Ovary (tissue), 9 donors: ENCODE results near the gene ZNF343. TPM values are rescaled to one million over a fixed set of nuclear protein-coding genes. Genes with fewer than 3 reads are reported as not detected.

Experiments
- DNase-seq, 5 donors: peaks; one replicate each; pipeline ENCODE4 v3.0.0-alpha.2; 2019 to 2020
- H3K27ac ChIP-seq, 2 donors: fragments of 200-600 bp; one replicate each; pipeline versions ENCODE4 v1.5.1 to v1.8.0; 2019 to 2022
- H3K27me3 ChIP-seq: fragments of 200-600 bp; one replicate; pipeline ENCODE4 v1.8.0; 2022
- H3K36me3 ChIP-seq: fragments of 200-600 bp; sonication (generic); one replicate; pipeline ENCODE4 v1.5.1; 2019
- H3K4me1 ChIP-seq: one replicate; pipeline ENCODE4 v1.8.1; 2013; ENCODE audit warnings: mild to moderate bottlenecking, moderate library complexity; ENCODE audit not compliant: insufficient read depth
- H3K4me3 ChIP-seq: fragments of 200-600 bp; sonication (generic); one replicate; pipeline ENCODE4 v1.5.1; 2017
- H3K9me3 ChIP-seq, 2 donors: fragments of 200-600 bp in 1 of 2; sonication (generic) in 1 of 2; one replicate each; pipeline versions ENCODE4 v1.5.1 to v1.8.1; 2013 to 2019; ENCODE audit warnings: mild to moderate bottlenecking in 1 of 2, moderate library complexity in 1 of 2
- EP300 ChIP-seq: sonication (generic); formaldehyde crosslinking; IDR thresholded peaks from one replicate; pipeline ENCODE4 v1.6.1; 2017; ENCODE audit warnings: antibody characterized with exemption
- POLR2A ChIP-seq: fragments of 450-650 bp; IDR thresholded peaks from one replicate; pipeline ENCODE4 v1.6.1; 2017; ENCODE audit warnings: antibody characterized with exemption, mild to moderate bottlenecking, moderate library complexity
- WGBS, 3 donors: extraction: QIAGEN DNeasy Blood & Tissue Kit in 1 of 3; methylation state at CpG; one replicate each; pipeline versions ENCODE4 v1.1.5 to v1.1.7; 2013 to 2017; 5-methylcytosine and 5-hydroxymethylcytosine counted together
- intact Hi-C, 4 donors: fragments of 100-400 bp; cut with DNase I; formaldehyde crosslinking; loops; one replicate each; pipeline versions ENCODE4 v1.11.0 to v1.15.1; 2022 to 2023
- polyA plus RNA-seq, 2 donors: library from polyadenylated mRNA; stranded (reverse); fragments of 200-250 nt in 1 of 2; fragments of 350-450 nt in 1 of 2; fragmentation: Illumina TruSeq in 1 of 2; extraction: RNeasy Lipid Tissue Mini Kit (QIAGEN cat#74804) in 1 of 2; gene quantifications; one replicate each; pipeline ENCODE4 v1.2.3, GENCODE V29; 2013 to 2014
- total RNA-seq, 7 donors: library from RNA; depleted of rRNA in 2 of 7; stranded (reverse); fragments of >200 nt in 2 of 7; fragmentation: NEBNext Ultra II Directional in 3 of 7; extraction: Animal tissue kit (Norgen Biotek cat#: 25700) in 3 of 7; gene quantifications; one replicate each; pipeline versions ENCODE4 v1.1.0 to v1.2.4, GENCODE V29; 2016 to 2023
- TF ChIP-seq, protein P1 (sequence below), 3 donors: fragments of 450-650 bp in 2 of 3; fragments of 200-600 bp in 1 of 3; IDR thresholded peaks; one replicate each; pipeline versions ENCODE4 v1.5.1 to v1.8.0; 2016 to 2022; ENCODE audit warnings: antibody characterized with exemption in 3 of 3, mild to moderate bottlenecking in 1 of 3
- donor health status: DM: no; HTN: no; CAD: no; lungs with moderate emphysema.
- donor health status: DM: no; HTN: no; CAD: no.
- donor health status: Bipolar disorder and iron deficiency.
- donor health status: DM: yes; HTN: yes; CAD: no.
- donor health status: DM: no; HTN: no; CAD: no.
- donor health status: DM: yes; HTN: yes; CAD: no.

ZNF343 gene
- total and polyA plus RNA-seq, 9 donors = 5.2 to 16.5 (median 12.3) TPM

DNA sequence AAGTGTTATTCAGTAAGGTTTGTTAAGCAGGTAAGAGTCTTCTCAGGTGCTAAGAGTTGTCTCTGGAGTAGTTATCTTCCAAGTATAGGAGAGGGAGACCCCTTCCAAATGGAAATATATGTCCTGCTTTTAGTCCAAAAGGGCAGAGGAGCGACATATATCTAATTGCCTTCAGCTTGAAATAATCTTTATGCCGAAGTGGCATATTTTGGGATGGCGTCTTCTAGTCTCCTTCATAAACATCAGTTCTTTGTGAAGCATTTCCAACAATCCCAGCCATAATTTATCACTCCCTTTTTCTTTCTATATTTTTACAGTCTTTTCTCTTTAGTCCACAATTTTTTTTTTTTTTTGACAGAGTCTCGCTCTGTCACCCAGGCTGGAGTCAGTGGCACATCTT is 33.6 kb upstream of the ZNF343 start:
- TF ChIP-seq, protein P1, sequence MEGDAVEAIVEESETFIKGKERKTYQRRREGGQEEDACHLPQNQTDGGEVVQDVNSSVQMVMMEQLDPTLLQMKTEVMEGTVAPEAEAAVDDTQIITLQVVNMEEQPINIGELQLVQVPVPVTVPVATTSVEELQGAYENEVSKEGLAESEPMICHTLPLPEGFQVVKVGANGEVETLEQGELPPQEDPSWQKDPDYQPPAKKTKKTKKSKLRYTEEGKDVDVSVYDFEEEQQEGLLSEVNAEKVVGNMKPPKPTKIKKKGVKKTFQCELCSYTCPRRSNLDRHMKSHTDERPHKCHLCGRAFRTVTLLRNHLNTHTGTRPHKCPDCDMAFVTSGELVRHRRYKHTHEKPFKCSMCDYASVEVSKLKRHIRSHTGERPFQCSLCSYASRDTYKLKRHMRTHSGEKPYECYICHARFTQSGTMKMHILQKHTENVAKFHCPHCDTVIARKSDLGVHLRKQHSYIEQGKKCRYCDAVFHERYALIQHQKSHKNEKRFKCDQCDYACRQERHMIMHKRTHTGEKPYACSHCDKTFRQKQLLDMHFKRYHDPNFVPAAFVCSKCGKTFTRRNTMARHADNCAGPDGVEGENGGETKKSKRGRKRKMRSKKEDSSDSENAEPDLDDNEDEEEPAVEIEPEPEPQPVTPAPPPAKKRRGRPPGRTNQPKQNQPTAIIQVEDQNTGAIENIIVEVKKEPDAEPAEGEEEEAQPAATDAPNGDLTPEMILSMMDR (IDR thresholded peaks at IDR 0.05) = no peak
- TF ChIP-seq POLR2A (no peak), EP300 (no peak)
- Histone ChIP-seq H3K4me3 (no peak overlapping the region), H3K27me3 (no peaks in the 10 kb centered on the region), H3K9me3 (no peaks in the 10 kb centered on the region), H3K27ac (no peak overlapping the region), H3K36me3 (no peaks in the 10 kb centered on the region), H3K4me1 (peaks cover 2% of the 10 kb centered on the region)
- WGBS, 3 donors = 70 to 78% (median 75%) methylated on average over 4 of the region's 4 CpGs
- intact Hi-C loops = no loop called here
- DNase-seq = no peak

DNA sequence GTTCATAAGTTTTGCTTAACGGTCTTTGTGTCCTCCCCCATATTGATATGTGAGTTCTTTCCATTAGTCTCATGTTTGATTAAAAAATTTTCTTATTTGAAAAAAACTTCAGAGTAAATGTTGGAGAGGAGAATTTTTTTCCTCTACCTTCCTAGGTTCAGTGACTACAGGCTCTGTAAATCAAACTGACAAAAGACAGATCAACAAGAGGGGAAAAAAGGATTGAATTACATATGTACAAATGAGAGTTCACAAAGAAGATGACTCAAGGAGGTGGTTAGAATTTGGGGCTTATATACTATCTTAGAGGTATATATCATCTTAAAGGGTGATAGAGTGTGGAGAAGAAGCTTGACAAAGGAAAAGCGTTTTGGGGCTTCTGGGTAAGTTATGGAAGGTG is 33.2 kb upstream of the ZNF343 start:
- no peaks in the 10 kb centered on the region for H3K27me3 ChIP-seq
- intact Hi-C loops = no loop called here
- no peak overlapping the region for H3K27ac ChIP-seq
- no peaks in the 10 kb centered on the region for H3K9me3 ChIP-seq
- TF ChIP-seq EP300 (no peak), POLR2A (no peak)
- TF ChIP-seq, protein P1 (IDR thresholded peaks at IDR 0.05) = no peak
- no peak for DNase-seq
- 49 to 65% (median 61%) methylated on average over 2 of the region's 2 CpGs for whole genome bisulfite sequencing, 3 donors
- no peaks in the 10 kb centered on the region for H3K36me3 ChIP-seq
- no peak overlapping the region for H3K4me3 ChIP-seq
- peaks cover 2% of the 10 kb centered on the region for H3K4me1 ChIP-seq

DNA sequence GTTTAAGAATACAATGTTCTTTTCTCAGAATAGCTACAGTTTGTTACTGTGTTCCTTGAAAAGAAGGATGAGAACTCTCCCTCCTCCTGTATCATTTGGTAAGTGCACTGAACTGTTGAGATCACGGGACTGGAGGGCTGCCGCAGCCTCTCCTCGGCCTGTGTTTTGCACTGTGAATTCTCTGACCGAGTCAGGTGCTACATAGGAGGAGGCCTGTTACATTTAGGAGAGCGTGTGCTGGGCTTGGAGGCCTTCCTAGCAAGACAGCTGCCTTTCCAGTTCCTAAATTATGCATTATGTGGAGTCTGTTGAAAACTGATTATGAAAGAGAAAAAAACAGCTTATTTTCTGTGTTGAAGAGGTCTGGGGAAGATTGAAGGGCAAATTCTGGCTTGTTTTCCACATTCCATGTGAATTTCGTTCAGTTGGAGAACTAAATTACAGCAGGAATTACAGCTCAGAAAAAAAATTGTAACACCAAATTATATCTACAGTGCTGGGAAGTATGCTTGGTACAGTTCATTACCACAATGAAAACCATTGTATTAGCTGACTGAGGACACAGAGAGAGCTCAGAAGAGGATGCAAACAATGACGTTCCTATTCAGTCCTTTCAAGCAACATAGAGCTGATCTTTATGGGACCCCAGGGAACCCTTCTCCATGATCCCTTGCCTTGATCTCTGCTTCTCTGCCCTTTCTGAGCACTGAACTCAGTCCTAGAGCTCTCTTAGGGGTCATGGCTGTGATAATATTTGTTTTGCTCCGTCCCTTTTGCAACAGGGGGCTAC is 30.4 kb upstream of the ZNF343 start:
- Histone ChIP-seq H3K27me3 (no peaks in the 10 kb centered on the region), H3K9me3 (no peaks in the 10 kb centered on the region), H3K4me3 (no peak overlapping the region), H3K36me3 (no peaks in the 10 kb centered on the region), H3K27ac (peak overlapping the region in 1 of 2 donors; percentile 21), H3K4me1 (peaks cover 2% of the 10 kb centered on the region)
- 27 to 28% (median 27%) methylated on average over 8 of the region's 8 CpGs for WGBS, 3 donors
- peak in 1 of 5 donors; percentile 15 for DNase-seq
- TF ChIP-seq EP300 (no peak), POLR2A (no peak)
- TF ChIP-seq, protein P1 (IDR thresholded peaks at IDR 0.05) = no peak
- intact Hi-C loops = no loop called here

DNA sequence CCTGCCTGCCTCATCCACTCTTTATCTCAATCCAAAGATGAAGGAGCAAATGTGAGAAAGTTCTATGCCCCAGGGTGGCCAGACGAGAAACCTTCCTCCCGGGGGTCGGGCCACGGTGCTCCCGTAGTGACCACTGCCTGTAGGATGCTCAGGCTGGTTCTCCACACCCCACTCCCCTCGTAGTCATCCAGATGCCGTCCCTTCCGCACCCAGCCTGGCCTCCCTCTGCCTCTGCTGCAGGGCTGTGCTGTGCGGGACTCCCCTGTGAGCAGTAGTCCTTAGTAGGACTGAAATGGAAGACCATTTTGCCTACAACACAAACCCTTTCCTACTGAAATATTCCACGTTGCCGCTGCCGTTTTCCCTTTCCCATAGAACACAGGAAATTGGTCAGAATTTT is 29.6 kb upstream of the ZNF343 start:
- TF ChIP-seq, protein P1 (IDR thresholded peaks at IDR 0.05) = no peak
- TF ChIP-seq POLR2A (no peak), EP300 (no peak)
- no peak overlapping the region for H3K4me3 ChIP-seq
- peak overlapping the region in 1 of 2 donors; percentile 21 for H3K27ac ChIP-seq
- no peaks in the 10 kb centered on the region for H3K9me3 ChIP-seq
- 76 to 82% (median 81%) methylated on average over 12 of the region's 12 CpGs for WGBS, 3 donors
- no peaks in the 10 kb centered on the region for H3K27me3 ChIP-seq
- H3K4me1 ChIP-seq = peaks cover 2% of the 10 kb centered on the region
- no peak for DNase-seq
- intact Hi-C loops = no loop called here
- no peaks in the 10 kb centered on the region for H3K36me3 ChIP-seq
